H7 (cell line): ENCODE results near the gene PIP5K1A. TPM values are rescaled to one million over a fixed set of nuclear protein-coding genes. Genes with fewer than 3 reads are reported as not detected.

Experiments used
- DNase-seq: peaks from one replicate; pipeline ENCODE4 v3.0.0; 2012
- H3K27me3 ChIP-seq: 2 replicates; pipeline ENCODE4 v1.6.0; 2011; ENCODE audit warnings: mild to moderate bottlenecking, low read length; ENCODE audit not compliant: control insufficient read depth, insufficient read depth
- H3K36me3 ChIP-seq: replicated peaks from 2 replicates; pipeline ENCODE4 v1.5.1; 2011; ENCODE audit warnings: low read length; ENCODE audit not compliant: control insufficient read depth, insufficient read depth
- H3K4me3 ChIP-seq: 2 replicates; pipeline ENCODE4 v1.5.1; 2011; ENCODE audit warnings: low read depth, mild to moderate bottlenecking, control low read depth, low read length, moderate library complexity; ENCODE audit not compliant: insufficient read depth
- total RNA-seq: library from RNA; depleted of rRNA; stranded (reverse); fragments of >200 nt; shearing (Covaris generic); gene quantifications from 2 replicates; pipeline ENCODE4 v1.2.3, GENCODE V29; 2014

Gene PIP5K1A
- total RNA-seq, 1 experiment from 2014 or later, result 86.6 TPM

GRCh38 chr1:151286619-151287340, 88.4 kb downstream of the PIP5K1A start:
- Histone ChIP-seq H3K27me3 (no peaks in the 10 kb centered on the region), H3K36me3 (peaks cover 41% of the 10 kb centered on the region), H3K4me3 (no peak overlapping the region)
- DNase-seq, result peak; percentile 46

GRCh38 chr1:151287341-151287699, 89.0 kb downstream of the PIP5K1A start:
- DNase-seq, result no peak
- peaks cover 41% of the 10 kb centered on the region for H3K36me3 ChIP-seq
- H3K27me3 ChIP-seq, result no peaks in the 10 kb centered on the region
- no peak overlapping the region for H3K4me3 ChIP-seq

GRCh38 chr1:151287767-151288500, 89.6 kb downstream of the PIP5K1A start:
- Histone ChIP-seq H3K4me3 (no peak overlapping the region), H3K36me3 (peaks cover 41% of the 10 kb centered on the region), H3K27me3 (no peaks in the 10 kb centered on the region)
- no peak for DNase-seq

- peaks cover 44% of the 10 kb centered on the region for H3K36me3 ChIP-seq
Measured at GRCh38 chr1:151288502-151288901, 90.2 kb downstream of the PIP5K1A start.

GRCh38 chr1:151289080-151289935, 91.0 kb downstream of the PIP5K1A start:
- no peak overlapping the region for H3K4me3 ChIP-seq
- peaks cover 44% of the 10 kb centered on the region for H3K36me3 ChIP-seq
- H3K27me3 ChIP-seq, result no peaks in the 10 kb centered on the region
- peak; percentile 43 for DNase-seq

More at GRCh38 chr1:151288502-151288901, 90.2 kb downstream of the PIP5K1A start:
- DNase-seq, result no peak
- Histone ChIP-seq H3K4me3 (no peak overlapping the region), H3K27me3 (no peaks in the 10 kb centered on the region)

GRCh38 chr1:151289991-151290708, 91.8 kb downstream of the PIP5K1A start:
- no peak overlapping the region for H3K4me3 ChIP-seq
- no peak for DNase-seq
- H3K36me3 ChIP-seq, result peaks cover 41% of the 10 kb centered on the region
- no peaks in the 10 kb centered on the region for H3K27me3 ChIP-seq

GRCh38 chr1:151290709-151291303, 92.5 kb downstream of the PIP5K1A start:
- peaks cover 41% of the 10 kb centered on the region for H3K36me3 ChIP-seq
- DNase-seq, result peak; percentile 53
- no peaks in the 10 kb centered on the region for H3K27me3 ChIP-seq
- H3K4me3 ChIP-seq, result no peak overlapping the region

- Histone ChIP-seq H3K36me3 (peaks cover 27% of the 10 kb centered on the region), H3K27me3 (no peaks in the 10 kb centered on the region), H3K4me3 (no peak overlapping the region)
- peak; percentile 78 for DNase-seq
Measured at GRCh38 chr1:151292207-151293030, 94.1 kb downstream of the PIP5K1A start.

- DNase-seq, result no peak
- Histone ChIP-seq H3K4me3 (no peak overlapping the region), H3K36me3 (peaks cover 24% of the 10 kb centered on the region), H3K27me3 (no peaks in the 10 kb centered on the region)
Measured at GRCh38 chr1:151293093-151293492, 94.7 kb downstream of the PIP5K1A start.

- Histone ChIP-seq H3K36me3 (peaks cover 15% of the 10 kb centered on the region), H3K27me3 (no peaks in the 10 kb centered on the region)
- peak; percentile 74 for DNase-seq
Measured at GRCh38 chr1:151294742-151295462, 96.5 kb downstream of the PIP5K1A start.

More at GRCh38 chr1:151294742-151295462, 96.5 kb downstream of the PIP5K1A start:
- no peak overlapping the region for H3K4me3 ChIP-seq
